Stimulated activated CD4-positive, alpha-beta T cell treated with anti-CD3 and anti-CD28 coated beads, Interleukin-15, amount 100 ng/mL, for 1 hour (primary cell): ENCODE results near the gene EDRF1.

Experiments used
- DNase-seq, 2 donors: peaks; one replicate each; pipeline ENCODE4 v3.0.0-alpha.2; 2020; ENCODE audit warnings: low read depth in 1 of 2, low spot score in 1 of 2

EDRF1 gene

GRCh38 chr10:125783957-125784356 is 64.4 kb downstream of the EDRF1 start:
- no peak for DNase-seq

GRCh38 chr10:125785791-125786190 is 66.3 kb downstream of the EDRF1 start:
- no peak for DNase-seq

- no peak for DNase-seq
These were observed 68.9 kb downstream of the EDRF1 start for GRCh38 chr10:125788156-125789034.

- no peak for DNase-seq
These were observed 73.1 kb downstream of the EDRF1 start for GRCh38 chr10:125792342-125793300.

GRCh38 chr10:125795128-125795527 is 75.6 kb downstream of the EDRF1 start:
- no peak for DNase-seq

GRCh38 chr10:125795637-125796190 is 76.2 kb downstream of the EDRF1 start:
- DNase-seq = no peak

- DNase-seq = no peak
These were observed 77.9 kb downstream of the EDRF1 start for GRCh38 chr10:125797424-125797823.

- no peak for DNase-seq
These were observed 78.6 kb downstream of the EDRF1 start for GRCh38 chr10:125797994-125798662.

GRCh38 chr10:125799451-125800182 is 80.1 kb downstream of the EDRF1 start:
- no peak for DNase-seq

GRCh38 chr10:125801574-125801973 is 82.1 kb downstream of the EDRF1 start:
- no peak for DNase-seq

- DNase-seq = no peak
These were observed 82.6 kb downstream of the EDRF1 start for GRCh38 chr10:125802131-125802530.

- no peak for DNase-seq
These were observed 83.2 kb downstream of the EDRF1 start for GRCh38 chr10:125802739-125803138.

GRCh38 chr10:125808047-125808446 is 88.5 kb downstream of the EDRF1 start:
- no peak for DNase-seq

GRCh38 chr10:125811251-125811650 is 91.7 kb downstream of the EDRF1 start:
- DNase-seq = no peak

- no peak for DNase-seq
These were observed 92.7 kb downstream of the EDRF1 start for GRCh38 chr10:125812128-125812750.
